ENCODE results near the gene ACSM2B.
"Not testable (repeated sequence)": the region's sequence is repeated elsewhere in the genome, so short reads cannot be mapped to it uniquely, and the experiment has no call there.

Gene ACSM2B

DNA sequence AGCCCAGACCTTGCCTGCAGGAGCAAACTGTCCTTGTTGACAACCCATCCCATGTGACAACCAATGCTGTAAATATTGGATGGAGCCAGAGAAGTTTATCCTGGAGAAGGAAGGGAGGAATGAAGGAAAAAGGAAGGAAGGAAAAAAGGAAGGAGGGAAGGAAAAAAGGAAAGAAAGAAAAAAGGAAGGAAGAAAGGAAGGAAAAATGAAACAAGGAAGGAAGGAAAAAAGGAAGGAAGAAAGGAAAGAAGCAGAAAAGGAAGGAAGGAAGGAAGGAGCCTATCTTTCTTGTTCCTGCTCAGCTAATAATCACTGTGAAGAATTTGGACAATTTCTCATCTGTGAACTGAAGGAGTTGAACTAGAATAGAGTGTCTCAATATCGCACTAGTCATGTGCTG lies 56.1 kb downstream of the ACSM2B start:
- H3K4me3 ChIP-seq (ENCODE audit: low read depth, low read length): no peak overlapping the region
- TF ChIP-seq, protein P1, sequence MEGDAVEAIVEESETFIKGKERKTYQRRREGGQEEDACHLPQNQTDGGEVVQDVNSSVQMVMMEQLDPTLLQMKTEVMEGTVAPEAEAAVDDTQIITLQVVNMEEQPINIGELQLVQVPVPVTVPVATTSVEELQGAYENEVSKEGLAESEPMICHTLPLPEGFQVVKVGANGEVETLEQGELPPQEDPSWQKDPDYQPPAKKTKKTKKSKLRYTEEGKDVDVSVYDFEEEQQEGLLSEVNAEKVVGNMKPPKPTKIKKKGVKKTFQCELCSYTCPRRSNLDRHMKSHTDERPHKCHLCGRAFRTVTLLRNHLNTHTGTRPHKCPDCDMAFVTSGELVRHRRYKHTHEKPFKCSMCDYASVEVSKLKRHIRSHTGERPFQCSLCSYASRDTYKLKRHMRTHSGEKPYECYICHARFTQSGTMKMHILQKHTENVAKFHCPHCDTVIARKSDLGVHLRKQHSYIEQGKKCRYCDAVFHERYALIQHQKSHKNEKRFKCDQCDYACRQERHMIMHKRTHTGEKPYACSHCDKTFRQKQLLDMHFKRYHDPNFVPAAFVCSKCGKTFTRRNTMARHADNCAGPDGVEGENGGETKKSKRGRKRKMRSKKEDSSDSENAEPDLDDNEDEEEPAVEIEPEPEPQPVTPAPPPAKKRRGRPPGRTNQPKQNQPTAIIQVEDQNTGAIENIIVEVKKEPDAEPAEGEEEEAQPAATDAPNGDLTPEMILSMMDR (IDR thresholded peaks at IDR 0.05; ENCODE audit: borderline replicate concordance, insufficient read depth, low read depth, low read length): no peak

- H3K4me3 ChIP-seq (ENCODE audit: low read depth, low read length): no peak overlapping the region
- TF ChIP-seq, protein P1 (IDR thresholded peaks at IDR 0.05; ENCODE audit: borderline replicate concordance, insufficient read depth, low read depth, low read length): no peak
Observed at GRCh38 chr16:20519231-20519630, 56.9 kb downstream of the ACSM2B start.

GRCh38 chr16:20517149-20517548 lies 59.0 kb downstream of the ACSM2B start:
- TF ChIP-seq, protein P1 (IDR thresholded peaks at IDR 0.05; ENCODE audit: borderline replicate concordance, insufficient read depth, low read depth, low read length): no peak
- no peak overlapping the region for H3K4me3 ChIP-seq (ENCODE audit: low read depth, low read length)

DNA sequence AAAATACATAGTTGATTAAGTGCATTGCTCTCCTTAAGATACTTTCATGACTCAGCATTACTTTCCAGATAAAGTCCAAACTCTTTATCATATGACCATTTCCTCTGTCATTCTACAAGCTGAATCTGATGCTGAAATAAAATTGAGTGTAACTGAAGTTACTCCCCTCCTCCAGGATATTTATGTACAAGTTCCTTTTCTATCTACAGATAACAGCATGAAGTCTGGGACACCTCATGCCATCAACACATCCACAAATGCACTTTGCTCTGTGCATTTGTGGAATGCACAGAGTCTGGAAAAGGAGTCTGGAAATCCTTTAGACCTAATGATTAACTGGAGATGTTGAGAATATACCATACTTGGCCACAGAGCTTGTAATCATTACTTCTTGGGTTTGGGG lies 60.5 kb downstream of the ACSM2B start:
- TF ChIP-seq, protein P1 (IDR thresholded peaks at IDR 0.05; ENCODE audit: borderline replicate concordance, insufficient read depth, low read depth, low read length): no peak
- H3K4me3 ChIP-seq (ENCODE audit: low read depth, low read length): no peak overlapping the region

DNA sequence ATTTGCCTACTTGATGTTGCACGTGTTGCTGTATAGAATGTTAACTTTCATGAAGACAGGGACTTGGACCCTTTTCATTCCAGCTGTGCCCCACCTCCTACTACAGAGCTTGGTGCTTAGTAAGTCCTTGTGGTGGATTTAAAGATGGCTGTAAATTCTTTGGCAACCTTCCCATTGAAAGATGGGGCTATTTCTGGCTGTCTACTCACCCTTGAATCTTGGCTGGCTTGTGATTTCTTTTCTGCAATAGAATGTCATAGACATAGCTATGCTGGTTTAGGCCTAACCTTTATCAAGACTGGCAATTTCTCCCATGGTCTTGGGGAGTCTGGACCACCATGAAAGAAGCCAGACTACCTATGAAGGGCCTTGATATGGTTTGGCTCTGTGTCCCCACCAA lies 65.8 kb downstream of the ACSM2B start:
- TF ChIP-seq, protein P1 (IDR thresholded peaks at IDR 0.05; ENCODE audit: borderline replicate concordance, insufficient read depth, low read depth, low read length): no peak
- H3K4me3 ChIP-seq (ENCODE audit: low read depth, low read length): no peak overlapping the region

- no peak overlapping the region for H3K4me3 ChIP-seq (ENCODE audit: low read depth, low read length)
- TF ChIP-seq, protein P1 (IDR thresholded peaks at IDR 0.05; ENCODE audit: borderline replicate concordance, insufficient read depth, low read depth, low read length): no peak
Observed at GRCh38 chr16:20507280-20507679, 68.9 kb downstream of the ACSM2B start.

DNA sequence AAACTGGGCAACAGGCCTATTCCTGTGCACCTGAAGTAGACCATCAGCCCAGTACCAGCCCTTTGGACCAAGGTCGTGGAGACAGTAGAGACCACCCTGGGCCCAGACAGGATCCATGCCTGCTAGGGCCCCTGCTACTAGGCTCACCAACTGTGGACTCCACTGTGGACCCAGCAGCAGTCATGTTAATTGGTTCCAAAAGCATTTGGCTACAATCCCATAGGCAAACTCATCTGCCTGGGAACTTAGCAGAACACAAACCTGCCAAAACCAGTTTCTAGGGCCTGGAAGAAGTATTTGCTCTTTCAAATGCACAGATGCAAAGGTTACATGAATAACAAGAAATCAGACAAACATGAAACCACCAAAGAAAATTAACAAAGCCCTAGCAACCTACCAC lies 71.7 kb downstream of the ACSM2B start:
- TF ChIP-seq, protein P1 (IDR thresholded peaks at IDR 0.05; ENCODE audit: borderline replicate concordance, insufficient read depth, low read depth, low read length): no peak
- no peak overlapping the region for H3K4me3 ChIP-seq (ENCODE audit: low read depth, low read length)

GRCh38 chr16:20491448-20491847 lies 84.7 kb downstream of the ACSM2B start:
- not testable (repeated sequence) for H3K4me3 ChIP-seq (ENCODE audit: low read depth, low read length)

GRCh38 chr16:20490994-20491393 lies 85.2 kb downstream of the ACSM2B start:
- H3K4me3 ChIP-seq (ENCODE audit: low read depth, low read length): not testable (repeated sequence)
